ENCODE measurements around the gene ZNF564.

- TF ChIP-seq CTCF (IDR thresholded peaks at IDR 0.05; ENCODE audit: insufficient read depth, low read length, poor library complexity, severe bottlenecking) (no peak), EZH2phosphoT487 (conservative IDR thresholded peaks at IDR 0.05; ENCODE audit: low read length) (no peak)
Measured at GRCh38 chr19:12546903-12547302, 4.4 kb downstream of the ZNF564 start.

Data from SU-DHL-6 (cell line).